SU-DHL-6 (cell line): ENCODE data around the gene KRTAP12-3.

ENCODE experiments used
- CTCF ChIP-seq: fragments of 200-600 bp; sonication (generic); IDR thresholded peaks from one replicate; pipeline ENCODE4 v1.5.1; 2017; ENCODE audit warnings: antibody characterized with exemption, mild to moderate bottlenecking, low read length, moderate library complexity; ENCODE audit not compliant: insufficient read depth, poor library complexity, severe bottlenecking
- EZH2phosphoT487 ChIP-seq: fragments of 200-600 bp; sonication (generic), shearing (Covaris generic); conservative IDR thresholded peaks from 2 replicates; pipeline ENCODE4 v1.6.1; 2018; ENCODE audit warnings: mild to moderate bottlenecking, antibody characterized with exemption, low read length, moderate library complexity, mixed read lengths

- no peak for TF ChIP-seq CTCF
- no peak for TF ChIP-seq EZH2phosphoT487
Measured at GRCh38 chr21:44696572-44696971, 38.8 kb downstream of the KRTAP12-3 start.
